Mesangial cell (primary cell): ENCODE data around the gene MTF2. TPM values are rescaled to one million over a fixed set of nuclear protein-coding genes. Genes with fewer than 3 reads are reported as not detected.

Source experiments
- total RNA-seq: library from RNA; depleted of rRNA; stranded (reverse); fragments of >200 nt; gene quantifications from 2 replicates; pipeline ENCODE4 v1.2.3, GENCODE V29; 2015

Gene MTF2
- total RNA-seq = 10.1 and 13.4 TPM in 2 replicates

GRCh38 chr1:93078986-93079654, at the start of gene MTF2:
Gene MTF2, plus strand, starts transcription at chr1:93079283. Its CDS starts 244 bp downstream, at chr1:93079527.

GRCh38 chr1:93179886-93180722, 101.0 kb downstream of the MTF2 start, which contains the start of gene TMED5:
Gene TMED5, minus strand, starts transcription at chr1:93180413. Its CDS starts 171 bp downstream, at chr1:93180242.

GRCh38 chr1:93180723-93181613, 101.9 kb downstream of the MTF2 start, which contains the start of gene CCDC18:
Gene CCDC18, plus strand, starts transcription at chr1:93180724. Its CDS starts 2,638 bp downstream, at chr1:93183362.

Other genes starting within 250 kb of the MTF2 start
- 1,044 and 1,194 TPM in 2 replicates for gene RPL5, start 247.2 kb upstream of the MTF2 start, total RNA-seq
- 1.0 and 1.6 TPM in 2 replicates for gene DIPK1A, start 117.8 kb upstream of the MTF2 start, total RNA-seq
- 57.4 and 62.4 TPM in 2 replicates for gene TMED5, start 101.1 kb downstream of the MTF2 start, total RNA-seq
- gene CCDC18, start 101.4 kb downstream of the MTF2 start, total RNA-seq = 1.3 and 5.7 TPM in 2 replicates